GM12878 (cell line): ENCODE data around the gene C16orf46. TPM values are rescaled to one million over a fixed set of nuclear protein-coding genes. Genes with fewer than 3 reads are reported as not detected.

Experiments
- ATAC-seq: fragments of 200-7000 bp; cut with Tn5 transposase; 3 replicates; pipeline ENCODE4 v1.9.1; 2020; ENCODE audit warnings: mild to moderate bottlenecking, moderate library complexity
- BruUV-seq: library from RNA; stranded (reverse); fragments of 400-500 nt; replicated peaks from 2 replicates; lab custom pipeline; 2021; lab: Mats Ljungman, UMichigan
- CTCF ChIA-PET: fragments of 300-600 bp; sonication (Branson Sonifier 250); formaldehyde crosslinking; extraction: SDS; loops from one replicate; lab custom pipeline; 2021; ENCODE audit warnings: inconsistent platforms; lab: Yijun Ruan, JAX
- POLR2A ChIA-PET: fragments of 350-600 bp; formaldehyde crosslinking; extraction: SDS; loops from one replicate; lab custom pipeline; 2021; ENCODE audit warnings: inconsistent platforms; lab: Charles Lee
- RAD21 ChIA-PET: fragments of 300-600 bp; sonication (Branson Sonifier 250); formaldehyde crosslinking; loops from one replicate; lab custom pipeline; 2023; ENCODE audit warnings: antibody characterized with exemption; ENCODE audit not compliant: unreplicated experiment; lab: Charles Lee
- SMC1A ChIA-PET: fragments of 300-600 bp; sonication (Branson Sonifier 250); formaldehyde crosslinking; loops from one replicate; lab custom pipeline; 2023; ENCODE audit not compliant: unreplicated experiment, uncharacterized antibody; lab: Charles Lee
- DNase-seq: peaks from one replicate; pipeline ENCODE4 v3.0.0-alpha.2; 2011; ENCODE audit warnings: low read depth, low spot score
- FAIRE-seq: peaks from 3 replicates; lab custom pipeline; 2011; peaks lifted over from hg19 to GRCh38; lab: Jason Lieb, UNC
- H2AFZ ChIP-seq: 2 replicates; pipeline ENCODE4 v1.6.0; 2011; ENCODE audit warnings: low read depth, low read length, control low read depth; ENCODE audit not compliant: control insufficient read depth
- H3K27ac ChIP-seq: 2 replicates; pipeline ENCODE4 v1.5.1; 2011; ENCODE audit warnings: control low read depth; ENCODE audit not compliant: control insufficient read depth, insufficient read depth
- H3K27me3 ChIP-seq, 2 experiments: replicated peaks in 1 of 2; 2 replicates each; pipeline versions ENCODE4 v1.6.0 to v1.6.1; 2011; ENCODE audit warnings: low read length in 1 of 2; ENCODE audit not compliant: control insufficient read depth in 2 of 2, insufficient read depth in 2 of 2
- H3K36me3 ChIP-seq, 2 experiments: 2 replicates each; pipeline ENCODE4 v1.5.1; 2011; ENCODE audit warnings: low read length in 1 of 2; ENCODE audit not compliant: control insufficient read depth in 2 of 2, insufficient read depth in 2 of 2
- H3K4me1 ChIP-seq: 2 replicates; pipeline ENCODE4 v1.6.1; 2011; ENCODE audit warnings: mild to moderate bottlenecking, low read length, moderate library complexity, mixed read lengths; ENCODE audit not compliant: control insufficient read depth, insufficient read depth
- H3K4me2 ChIP-seq: 2 replicates; pipeline ENCODE4 v1.6.0; 2011; ENCODE audit warnings: control low read depth; ENCODE audit not compliant: control insufficient read depth, insufficient read depth
- H3K4me3 ChIP-seq: fragments of 200-600 bp; sonication (generic); 2 replicates; pipeline ENCODE4 v1.5.1; 2016
- H3K79me2 ChIP-seq: 2 replicates; pipeline ENCODE4 v1.6.0; 2011; ENCODE audit warnings: low read length; ENCODE audit not compliant: control insufficient read depth, insufficient read depth
- H3K9ac ChIP-seq: 2 replicates; pipeline ENCODE4 v1.8.0; 2011; ENCODE audit warnings: low read length, control low read depth, mixed read lengths; ENCODE audit not compliant: control insufficient read depth, insufficient read depth
- H3K9me3 ChIP-seq: replicated peaks from 3 replicates; pipeline ENCODE4 v1.5.1; 2011; ENCODE audit warnings: mild to moderate bottlenecking, low read length; ENCODE audit not compliant: control insufficient read depth, insufficient read depth
- H4K20me1 ChIP-seq: 2 replicates; pipeline ENCODE4 v1.6.0; 2011; ENCODE audit not compliant: control insufficient read depth, insufficient read depth
- ASH2L ChIP-seq: fragments of 300-600, 200-600 bp; sonication (generic); IDR thresholded peaks from 2 replicates; pipeline ENCODE4 v1.6.1; 2017; ENCODE audit warnings: low read depth, mild to moderate bottlenecking, borderline replicate concordance
- ATF7 ChIP-seq: fragments of 450-650 bp; IDR thresholded peaks from 2 replicates; pipeline ENCODE4 v1.6.1; 2016; ENCODE audit warnings: low read depth, mild to moderate bottlenecking
- EED ChIP-seq: sonication (generic); IDR thresholded peaks from 2 replicates; pipeline ENCODE4 v1.6.1; 2016; ENCODE audit warnings: antibody characterized with exemption, low read depth
- ETV6 ChIP-seq, 2 experiments: fragments of 450-650 bp in 1 of 2; IDR thresholded peaks in 1 of 2; conservative IDR thresholded peaks in 1 of 2; 2 replicates each; pipeline ENCODE4 v1.6.1; 2014; ENCODE audit warnings: antibody characterized with exemption in 1 of 2, borderline replicate concordance in 1 of 2, low read depth in 1 of 2, mild to moderate bottlenecking in 1 of 2, moderate library complexity in 1 of 2
- GABPA ChIP-seq: IDR thresholded peaks from 2 replicates; pipeline ENCODE4 v1.6.1; 2014; ENCODE audit warnings: antibody characterized with exemption, low read depth, mild to moderate bottlenecking, inconsistent platforms
- IKZF1 ChIP-seq: fragments of 450-650 bp; conservative IDR thresholded peaks from 2 replicates; pipeline ENCODE4 v1.6.1; 2017; ENCODE audit warnings: antibody characterized with exemption, mild to moderate bottlenecking
- KLF5 ChIP-seq: fragments of 450-650 bp; IDR thresholded peaks from 2 replicates; pipeline ENCODE4 v1.6.1; 2014; ENCODE audit warnings: mild to moderate bottlenecking; ENCODE audit not compliant: partially characterized antibody
- PAX8 ChIP-seq: fragments of 450-650 bp; IDR thresholded peaks from 2 replicates; pipeline ENCODE4 v1.6.1; 2017; ENCODE audit warnings: mild to moderate bottlenecking, moderate library complexity
- RAD21 ChIP-seq: IDR thresholded peaks from 2 replicates; pipeline ENCODE4 v1.6.1; 2011; ENCODE audit warnings: mild to moderate bottlenecking, low read depth, low read length, moderate library complexity; ENCODE audit not compliant: insufficient read depth
- RAD51 ChIP-seq: fragments of 450-650 bp; IDR thresholded peaks from 2 replicates; pipeline ENCODE4 v1.6.1; 2016; ENCODE audit warnings: moderate library complexity, mild to moderate bottlenecking, inconsistent platforms
- SIN3A ChIP-seq: IDR thresholded peaks from 2 replicates; pipeline ENCODE4 v1.6.1; 2012; ENCODE audit warnings: low read depth, low read length, improper control_type of control experiment
- TBL1XR1 ChIP-seq: IDR thresholded peaks from 2 replicates; pipeline ENCODE4 v1.6.1; 2012; ENCODE audit warnings: low read depth, low read length, improper control_type of control experiment
- YY1 ChIP-seq: IDR thresholded peaks from 2 replicates; pipeline ENCODE4 v1.6.1; 2011; ENCODE audit warnings: low read depth, mild to moderate bottlenecking, low read length
- ZNF622 ChIP-seq: fragments of 450-650 bp; IDR thresholded peaks from 2 replicates; pipeline ENCODE4 v1.6.1; 2017; ENCODE audit warnings: mild to moderate bottlenecking, inconsistent platforms
- WGBS: methylation state at CpG from one replicate; pipeline ENCODE4 v1.1.6; 2016; ENCODE audit warnings: low lambda C conversion rate; ENCODE audit not compliant: insufficient replicate concordance, insufficient coverage; ENCODE audit errors: missing lambda C conversion rate; 5-methylcytosine and 5-hydroxymethylcytosine counted together
- in situ Hi-C: fragments of 300-500 bp; cut with MboI; formaldehyde crosslinking; loops from 9 replicates; pipeline ENCODE4 v1.14.3; 2018; ENCODE audit warnings: mixed read lengths
- intact Hi-C: fragments of 100-400 bp; cut with micrococcal nuclease; formaldehyde crosslinking; loops from one replicate; pipeline ENCODE4 v1.14.2; 2022; ENCODE audit not compliant: unreplicated experiment
- polyA plus RNA-seq, 11 experiments: library from polyadenylated mRNA; depleted of rRNA in 4 of 11; unstranded in 6 of 11; stranded (reverse) in 5 of 11; fragments of >200 nt; fragmentation: Nextera tagmentation in 4 of 11; fragmentation: Illumina TruSeq in 1 of 11; extraction: Ambion mirVana in 4 of 11; extraction: Trizol in 1 of 11; gene quantifications; 1 replicate in 1 of 11; 2 replicates in 10 of 11; pipeline versions ENCODE4 v1.2.1 to v1.2.3, GENCODE V29; 2011 to 2016; ENCODE audit warnings: inconsistent platforms in 2 of 11, missing spikeins in 2 of 11, low read depth in 1 of 11
- total RNA-seq, 4 experiments: library from RNA; depleted of rRNA in 3 of 4; stranded (reverse); fragments of >200 nt in 3 of 4; fragmentation: Illumina TruSeq in 1 of 4; extraction: Trizol in 1 of 4; gene quantifications; 2 replicates each; pipeline versions ENCODE4 v1.2.1 to v1.2.3, GENCODE V29; 2013 to 2021
- TF ChIP-seq, protein P1 (sequence below): IDR thresholded peaks from 2 replicates; pipeline ENCODE4 v1.6.1; 2011; ENCODE audit warnings: low read depth, low read length, improper control_type of control experiment, borderline replicate concordance

C16orf46 gene
- total and polyA plus RNA-seq, 10 of the 15 experiments (the other 5 are each of a cell fraction or from before 2014, with no cell fraction given): 0.04 to 0.46 (median 0.14) TPM; not detected in 6

DNA sequence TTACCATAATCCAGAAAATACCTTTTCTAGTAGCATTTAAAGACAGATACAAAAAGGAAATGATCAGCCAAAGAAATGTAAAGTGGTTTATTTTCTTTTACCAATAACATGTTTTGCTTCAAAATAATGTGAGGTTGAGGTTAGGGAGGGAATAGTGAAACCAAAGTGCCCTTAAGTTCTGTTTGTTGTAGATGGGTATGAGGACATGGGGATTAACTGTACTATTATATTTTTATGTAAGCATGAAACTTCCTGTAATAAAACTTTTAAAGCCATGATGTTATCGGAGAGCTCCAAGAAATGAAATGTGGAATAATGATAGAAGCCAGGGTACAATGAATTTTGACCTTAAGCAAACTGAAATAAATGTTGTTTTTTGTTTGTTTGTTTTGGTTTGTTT lies 9.9 kb downstream of the C16orf46 start:
- Histone ChIP-seq H3K36me3 (no peaks in the 10 kb centered on the region; a peak in 1 of 4 replicates), H3K27me3 (no peaks in the 10 kb centered on the region), H3K79me2 (no peaks in the 10 kb centered on the region), H2AFZ (no peak overlapping the region), H4K20me1 (no peaks in the 10 kb centered on the region), H3K27ac (no peak overlapping the region), H3K9me3 (no peaks in the 10 kb centered on the region), H3K4me2 (no peak overlapping the region), H3K4me1 (no peaks in the 10 kb centered on the region), H3K4me3 (no peak overlapping the region), H3K9ac (no peak overlapping the region)
- intact Hi-C loops (no loop called here), in situ Hi-C loops (no loop called here)
- WGBS: 100% methylated on average over 1 of the region's 1 CpG
- BruUV-seq: no TSS peak
- CTCF ChIA-PET: no interaction called here
- SMC1A ChIA-PET: interaction anchor here (1.3 kb wide), 1 partner anchor 9 kb away, joined by 5 read pairs; no protein-coding TSS in a partner anchor
- DNase-seq: no peak
- RAD21 ChIA-PET: no interaction called here
- TF ChIP-seq YY1: no peak
- TF ChIP-seq RAD51: no peak
- TF ChIP-seq ZNF622: no peak
- TF ChIP-seq ATF7: no peak
- TF ChIP-seq KLF5: no peak
- TF ChIP-seq ASH2L: no peak
- TF ChIP-seq RAD21: no peak
- TF ChIP-seq, protein P1, sequence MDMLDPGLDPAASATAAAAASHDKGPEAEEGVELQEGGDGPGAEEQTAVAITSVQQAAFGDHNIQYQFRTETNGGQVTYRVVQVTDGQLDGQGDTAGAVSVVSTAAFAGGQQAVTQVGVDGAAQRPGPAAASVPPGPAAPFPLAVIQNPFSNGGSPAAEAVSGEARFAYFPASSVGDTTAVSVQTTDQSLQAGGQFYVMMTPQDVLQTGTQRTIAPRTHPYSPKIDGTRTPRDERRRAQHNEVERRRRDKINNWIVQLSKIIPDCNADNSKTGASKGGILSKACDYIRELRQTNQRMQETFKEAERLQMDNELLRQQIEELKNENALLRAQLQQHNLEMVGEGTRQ: no peak
- no peak for TF ChIP-seq EED
- TF ChIP-seq PAX8: no peak
- no peak for TF ChIP-seq ETV6 (conservative IDR thresholded peaks at IDR 0.05 in 1 of 2, IDR thresholded peaks at IDR 0.05 in 1 of 2; ENCODE audit: borderline replicate concordance in 1 of 2, low read depth in 1 of 2)
- no peak for TF ChIP-seq GABPA
- no peak for TF ChIP-seq TBL1XR1
- TF ChIP-seq IKZF1: no peak
- no peak for TF ChIP-seq SIN3A
- POLR2A ChIA-PET: no interaction called here
- no peak for FAIRE-seq
- no peak for ATAC-seq
